Measurements from ENCODE around the gene PCDHGC5. TPM values are rescaled to one million over a fixed set of nuclear protein-coding genes. Genes with fewer than 3 reads are reported as not detected.
A peak's percentile ranks its signal among the peaks of the same experiment; 100 is the strongest.

Gene PCDHGC5
- total and polyA plus RNA-seq, 9 of the 15 experiments (the other 6 are each of a cell fraction or from before 2014, with no cell fraction given) = not detected

GRCh38 chr5:141524604-141525597, 36.0 kb downstream of the PCDHGC5 start (continued):
- TF ChIP-seq THRA (IDR thresholded peaks at IDR 0.05) = no peak
- no peak for TF ChIP-seq EZH2 (IDR thresholded peaks at IDR 0.05; ENCODE audit: borderline replicate concordance, low read depth, low read length)
- peak; percentile 84; the same call in 1 of the 2 replicates for TF ChIP-seq XRCC5 (IDR thresholded peaks at IDR 0.05; ENCODE audit: low read depth, low read length)
- peak; percentile 87 for TF ChIP-seq CTCFL (IDR thresholded peaks at IDR 0.05; ENCODE audit: borderline replicate concordance, insufficient read depth, low read depth, low read length, poor library complexity, severe bottlenecking)
- TF ChIP-seq RFX1 (IDR thresholded peaks at IDR 0.05) = peak; percentile 93
- peak; percentile 28; the same call in 1 of the 2 replicates for TF ChIP-seq MAFK (IDR thresholded peaks at IDR 0.05; ENCODE audit: low read length)
- peak; percentile 79 for TF ChIP-seq CTBP1 (IDR thresholded peaks at IDR 0.05; ENCODE audit: borderline replicate concordance)
- TF ChIP-seq ESRRA (IDR thresholded peaks at IDR 0.05; ENCODE audit: borderline replicate concordance, low read depth) = peak; percentile 55; the same call in 1 of the 2 replicates
- TF ChIP-seq MEIS2 (IDR thresholded peaks at IDR 0.05; ENCODE audit: partially characterized antibody) = peak; percentile 4
- TF ChIP-seq LCOR (CRISPR knock-in tag; IDR thresholded peaks at IDR 0.05) = no peak
- TF ChIP-seq HDAC6 (IDR thresholded peaks at IDR 0.05; ENCODE audit: low read depth, low read length) = no peak
- no peak; the same call in 1 of the 2 replicates for TF ChIP-seq ATF7 (IDR thresholded peaks at IDR 0.05)
- peak; percentile 82 to 85 for TF ChIP-seq RAD21 (CRISPR knock-in tag; conservative IDR thresholded peaks at IDR 0.05 in 1 of 2, IDR thresholded peaks at IDR 0.05 in 1 of 2)
- no peak for TF ChIP-seq ZNF140 (CRISPR knock-in tag; IDR thresholded peaks at IDR 0.05)
- TF ChIP-seq CREM (IDR thresholded peaks at IDR 0.05; ENCODE audit: low read depth) = peak; percentile 52; the same call in 1 of the 2 replicates
- TF ChIP-seq MAX (CRISPR knock-in tag; IDR thresholded peaks at IDR 0.05) = 0 out of 2 replicates have a peak, but pooled peaks have one; percentile 19
- peak; percentile 98 to 99 (median 99) for TF ChIP-seq CTCF (IDR thresholded peaks at IDR 0.05 in 2 of 3, conservative IDR thresholded peaks at IDR 0.05 in 1 of 3; ENCODE audit: insufficient read depth in 2 of 3, low read depth in 1 of 3, low read length in 3 of 3)
- no peak for TF ChIP-seq MIER1 (IDR thresholded peaks at IDR 0.05; ENCODE audit: low read depth)
- TF ChIP-seq NR0B1 (IDR thresholded peaks at IDR 0.05; ENCODE audit: partially characterized antibody) = no peak
- TF ChIP-seq BHLHE40 (IDR thresholded peaks at IDR 0.05; ENCODE audit: low read length) = peak; percentile 44; the same call in 1 of the 2 replicates

All from K562 (cell line).